AG04449 (cell line): ENCODE data around the gene ALDH1A1.
A peak's percentile ranks its signal among the peaks of the same experiment; 100 is the strongest.

Experiments
- CTCF ChIA-PET: fragments of 350-600 bp; formaldehyde crosslinking; extraction: SDS; loops from one replicate; lab custom pipeline; 2021; ENCODE audit warnings: antibody characterized with exemption; lab: Yijun Ruan, JAX
- POLR2A ChIA-PET: fragments of 400-600, 350-600 bp; formaldehyde crosslinking; extraction: SDS; loops from one replicate; lab custom pipeline; 2020; ENCODE audit warnings: antibody characterized with exemption, inconsistent platforms; lab: Yijun Ruan, JAX
- DNase-seq: peaks from one replicate; pipeline ENCODE4 v3.0.0-alpha.2; 2010; ENCODE audit warnings: low read depth, low spot score
- H3K4me3 ChIP-seq: 2 replicates; pipeline ENCODE4 v1.5.1; 2011; ENCODE audit warnings: low read depth, mild to moderate bottlenecking, control low read depth, low read length
- TF ChIP-seq, protein P1 (sequence below): IDR thresholded peaks from one replicate; pipeline ENCODE4 v1.5.1; 2011; ENCODE audit warnings: mild to moderate bottlenecking, moderate library complexity, low read length, control low read depth, inconsistent platforms; ENCODE audit not compliant: insufficient read depth; ENCODE audit errors: missing control alignments

ALDH1A1 gene

DNA sequence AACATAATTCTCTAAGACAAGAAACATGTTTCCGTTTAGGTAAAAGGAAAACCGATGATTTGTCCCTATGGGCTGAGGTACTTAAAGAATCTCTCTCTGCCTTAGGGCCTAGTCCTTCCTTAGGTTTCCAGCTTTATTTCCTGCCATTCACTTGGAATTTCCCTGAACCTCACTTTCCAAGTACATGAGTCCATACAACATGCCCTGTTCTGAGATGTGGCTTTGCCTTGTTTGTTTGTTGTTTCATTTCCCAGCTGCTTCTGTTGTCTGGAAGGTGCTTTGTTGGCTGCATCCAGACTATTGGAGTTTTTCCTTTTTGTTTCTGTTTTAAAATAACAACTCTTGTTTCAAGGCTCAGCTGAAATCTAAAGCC lies 95.2 kb downstream of the ALDH1A1 start:
- no peak overlapping the region for H3K4me3 ChIP-seq
- ChIA-PET POLR2A (no interaction called here), CTCF (interaction anchor here (0.6 to 7.0 kb wide), 41 partner anchors 9 to 577 kb away, joined by 3 to 94 read pairs (median 4); no protein-coding TSS in a partner anchor)
- DNase-seq, result no peak
- TF ChIP-seq, protein P1, sequence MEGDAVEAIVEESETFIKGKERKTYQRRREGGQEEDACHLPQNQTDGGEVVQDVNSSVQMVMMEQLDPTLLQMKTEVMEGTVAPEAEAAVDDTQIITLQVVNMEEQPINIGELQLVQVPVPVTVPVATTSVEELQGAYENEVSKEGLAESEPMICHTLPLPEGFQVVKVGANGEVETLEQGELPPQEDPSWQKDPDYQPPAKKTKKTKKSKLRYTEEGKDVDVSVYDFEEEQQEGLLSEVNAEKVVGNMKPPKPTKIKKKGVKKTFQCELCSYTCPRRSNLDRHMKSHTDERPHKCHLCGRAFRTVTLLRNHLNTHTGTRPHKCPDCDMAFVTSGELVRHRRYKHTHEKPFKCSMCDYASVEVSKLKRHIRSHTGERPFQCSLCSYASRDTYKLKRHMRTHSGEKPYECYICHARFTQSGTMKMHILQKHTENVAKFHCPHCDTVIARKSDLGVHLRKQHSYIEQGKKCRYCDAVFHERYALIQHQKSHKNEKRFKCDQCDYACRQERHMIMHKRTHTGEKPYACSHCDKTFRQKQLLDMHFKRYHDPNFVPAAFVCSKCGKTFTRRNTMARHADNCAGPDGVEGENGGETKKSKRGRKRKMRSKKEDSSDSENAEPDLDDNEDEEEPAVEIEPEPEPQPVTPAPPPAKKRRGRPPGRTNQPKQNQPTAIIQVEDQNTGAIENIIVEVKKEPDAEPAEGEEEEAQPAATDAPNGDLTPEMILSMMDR, result no peak

GRCh38 chr9:72856972-72857623 lies 95.8 kb downstream of the ALDH1A1 start:
- H3K4me3 ChIP-seq, result no peak overlapping the region
- POLR2A ChIA-PET, result no interaction called here
- TF ChIP-seq, protein P1, result peak; percentile 46
- peak; percentile 29 for DNase-seq
- CTCF ChIA-PET, result interaction anchor here (0.6 to 7.0 kb wide), 45 partner anchors 9 to 1792 kb away, joined by 3 to 94 read pairs (median 4); no protein-coding TSS in a partner anchor

GRCh38 chr9:72855890-72856523 lies 96.8 kb downstream of the ALDH1A1 start:
- POLR2A ChIA-PET, result no interaction called here
- no peak overlapping the region for H3K4me3 ChIP-seq
- no peak for DNase-seq
- CTCF ChIA-PET, result interaction anchor here (0.6 to 7.0 kb wide), 18 partner anchors 12 to 1793 kb away, joined by 3 to 94 read pairs (median 4); no protein-coding TSS in a partner anchor
- TF ChIP-seq, protein P1, result no peak

GRCh38 chr9:72855321-72855720 lies 97.5 kb downstream of the ALDH1A1 start:
- TF ChIP-seq, protein P1, result no peak
- no peak overlapping the region for H3K4me3 ChIP-seq
- CTCF ChIA-PET, result interaction anchor here (0.7 to 7.0 kb wide), 6 partner anchors 11 to 327 kb away, joined by 3 to 94 read pairs (median 31); no protein-coding TSS in a partner anchor
- POLR2A ChIA-PET, result no interaction called here
- DNase-seq, result no peak
